Common myeloid progenitor, CD34-positive (primary cell): ENCODE measurements around the gene MMP10.
"Not testable (repeated sequence)": the region's sequence is repeated elsewhere in the genome, so short reads cannot be mapped to it uniquely, and the experiment has no call there.

Experiments used
- CTCF ChIA-PET: fragments of 350-600 bp; sonication (Branson Sonifier 250); formaldehyde crosslinking; loops from one replicate; lab custom pipeline; 2021; ENCODE audit warnings: antibody characterized with exemption; lab: Charles Lee
- POLR2A ChIA-PET: fragments of 350-600 bp; sonication (Branson Sonifier 250); formaldehyde crosslinking; loops from one replicate; lab custom pipeline; 2021; ENCODE audit warnings: antibody characterized with exemption; lab: Charles Lee
- DNase-seq, 3 donors: peaks; one replicate each; pipeline versions ENCODE4 v3.0.0 to v3.0.0-alpha.2; 2013
- H3K27ac ChIP-seq, 2 experiments: 1 replicate in 1 of 2; 2 replicates in 1 of 2; pipeline ENCODE4 v1.7.0; 2013; ENCODE audit warnings: inconsistent platforms in 2 of 2, low read length in 2 of 2, mild to moderate bottlenecking in 2 of 2, low read depth in 1 of 2, moderate library complexity in 1 of 2; ENCODE audit not compliant: severe bottlenecking in 2 of 2, insufficient read depth in 1 of 2, poor library complexity in 1 of 2
- H3K27me3 ChIP-seq, 5 experiments: replicated peaks in 2 of 5; 1 replicate in 3 of 5; 2 replicates in 2 of 5; pipeline versions ENCODE4 v1.6.1 to v1.7.0; 2013; ENCODE audit warnings: low read length in 4 of 5, mild to moderate bottlenecking in 2 of 5, moderate library complexity in 2 of 5, inconsistent platforms in 1 of 5; ENCODE audit not compliant: insufficient read depth in 5 of 5, control insufficient read depth in 4 of 5
- H3K36me3 ChIP-seq, 4 experiments: 1 replicate in 2 of 4; 2 replicates in 2 of 4; pipeline versions ENCODE4 v1.6.1 to v1.7.0; 2013; ENCODE audit warnings: low read length in 3 of 4, control low read depth in 1 of 4, mild to moderate bottlenecking in 1 of 4; ENCODE audit not compliant: control insufficient read depth in 4 of 4, insufficient read depth in 4 of 4
- H3K4me1 ChIP-seq, 4 experiments: 1 replicate in 3 of 4; 2 replicates in 1 of 4; pipeline versions ENCODE4 v1.6.1 to v1.7.1; 2013; ENCODE audit warnings: low read length in 3 of 4, mild to moderate bottlenecking in 3 of 4, control low read depth in 1 of 4, inconsistent platforms in 1 of 4, moderate library complexity in 1 of 4; ENCODE audit not compliant: control insufficient read depth in 4 of 4, insufficient read depth in 4 of 4; ENCODE audit errors: control extremely low read depth in 1 of 4
- H3K4me3 ChIP-seq, 7 experiments: 1 replicate in 4 of 7; 2 replicates in 3 of 7; pipeline versions ENCODE4 v1.5.1 to v1.7.0; 2013; ENCODE audit warnings: mild to moderate bottlenecking in 7 of 7, low read length in 6 of 7, moderate library complexity in 6 of 7, inconsistent platforms in 2 of 7, low read depth in 2 of 7, control low read depth in 1 of 7; ENCODE audit not compliant: insufficient read depth in 4 of 7, control insufficient read depth in 1 of 7; ENCODE audit errors: extremely low read depth in 1 of 7
- H3K9me3 ChIP-seq, 5 experiments: 1 replicate in 4 of 5; 2 replicates in 1 of 5; pipeline versions ENCODE4 v1.6.1 to v1.7.1; 2013; ENCODE audit warnings: low read length in 4 of 5, mild to moderate bottlenecking in 2 of 5, inconsistent platforms in 1 of 5, low read depth in 1 of 5, moderate library complexity in 1 of 5; ENCODE audit not compliant: control insufficient read depth in 4 of 5, insufficient read depth in 2 of 5; ENCODE audit errors: control extremely low read depth in 1 of 5
- WGBS: methylation state at CpG from one replicate; pipeline ENCODE4 v1.1.5; 2013; ENCODE audit not compliant: insufficient coverage; 5-methylcytosine and 5-hydroxymethylcytosine counted together

Gene MMP10

DNA sequence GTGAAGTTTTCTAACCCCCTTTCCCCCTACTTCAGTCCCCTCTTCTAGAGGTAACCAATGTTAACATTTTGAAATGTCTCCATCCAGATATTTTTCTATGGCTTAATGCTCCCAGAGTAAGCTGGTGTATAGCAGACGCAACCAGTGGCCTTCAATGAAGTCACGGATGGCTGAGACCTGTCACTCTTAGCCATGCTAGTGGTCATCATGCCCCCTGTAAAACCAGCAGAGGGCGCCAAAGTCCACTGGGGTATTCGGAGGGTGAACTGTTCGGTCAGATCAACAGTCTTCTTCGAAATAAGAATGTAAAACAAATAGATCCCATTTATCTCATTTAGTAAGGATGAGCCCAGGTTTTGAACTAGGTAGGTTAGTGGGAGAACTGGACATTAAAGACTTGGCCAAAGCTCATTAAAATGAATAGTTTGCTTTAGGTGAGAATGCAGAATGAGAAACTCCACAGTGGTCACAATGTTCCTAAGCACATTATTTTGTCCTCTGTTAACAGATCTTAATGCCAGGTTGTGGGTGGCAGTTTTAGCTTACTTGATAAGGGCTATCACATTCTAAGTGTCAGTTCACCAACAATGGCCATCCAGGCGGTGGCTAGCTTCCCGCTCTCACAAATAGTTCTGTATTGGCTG lies 47.1 kb downstream of the MMP10 start:
- ChIA-PET POLR2A (interaction anchor here (0.7 kb wide), 1 partner anchor 1092 kb away, joined by 3 read pairs; no protein-coding TSS in a partner anchor), CTCF (interaction anchor here (1.1 to 1.8 kb wide), 6 partner anchors 19 to 324 kb away, joined by 3 to 5 read pairs (median 3); partner anchors contain the start of gene MMP10)
- WGBS = 66% methylated on average over 3 of the region's 8 CpGs
- Histone ChIP-seq H3K27me3 (peaks cover 0 to 7% (median 0%) of the 10 kb centered on the region in 5 experiments), H3K27ac (no peak overlapping the region), H3K4me1 (no peaks in the 10 kb centered on the region), H3K36me3 (no peaks in the 10 kb centered on the region), H3K4me3 (no peak overlapping the region), H3K9me3 (no peaks in the 10 kb centered on the region)
- peak; percentile 35 to 61 (median 50) for DNase-seq

DNA sequence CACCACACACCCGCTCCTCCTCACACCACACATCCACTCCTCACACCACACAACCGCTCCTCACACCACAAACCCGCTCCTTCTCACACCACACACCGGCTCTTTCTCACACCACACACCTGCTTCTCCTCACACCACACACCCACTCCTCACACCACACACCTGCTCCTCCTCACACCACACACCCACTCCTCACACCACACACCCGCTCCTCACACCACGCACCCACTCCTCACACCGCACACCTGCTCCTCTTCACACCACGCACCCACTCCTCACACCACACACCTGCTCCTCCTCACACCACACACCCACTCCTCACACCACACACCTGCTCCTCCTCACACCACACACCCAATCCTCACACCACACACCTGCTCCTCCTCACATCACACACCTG lies 49.5 kb downstream of the MMP10 start:
- CTCF ChIA-PET = interaction anchor here (1.4 kb wide), 1 partner anchor 62 kb away, joined by 4 read pairs; no protein-coding TSS in a partner anchor
- H3K9me3 ChIP-seq, H3K27ac ChIP-seq, H3K4me1 ChIP-seq, H3K36me3 ChIP-seq, H3K27me3 ChIP-seq, H3K4me3 ChIP-seq, DNase-seq, POLR2A ChIA-PET: not testable (repeated sequence)
- WGBS = 59% methylated on average over 8 of the region's 8 CpGs

- 71% methylated on average over 7 of the region's 9 CpGs for WGBS
- Histone ChIP-seq H3K9me3 (no peaks in the 10 kb centered on the region), H3K36me3 (no peaks in the 10 kb centered on the region), H3K4me3 (no peak overlapping the region), H3K27ac (no peak overlapping the region), H3K4me1 (no peaks in the 10 kb centered on the region), H3K27me3 (peaks cover 0 to 3% (median 0%) of the 10 kb centered on the region in 5 experiments)
- ChIA-PET POLR2A (no interaction called here), CTCF (no interaction called here)
- DNase-seq = no peak
These were observed 50.3 kb downstream of the MMP10 start for GRCh38 chr11:102729849-102730815.

DNA sequence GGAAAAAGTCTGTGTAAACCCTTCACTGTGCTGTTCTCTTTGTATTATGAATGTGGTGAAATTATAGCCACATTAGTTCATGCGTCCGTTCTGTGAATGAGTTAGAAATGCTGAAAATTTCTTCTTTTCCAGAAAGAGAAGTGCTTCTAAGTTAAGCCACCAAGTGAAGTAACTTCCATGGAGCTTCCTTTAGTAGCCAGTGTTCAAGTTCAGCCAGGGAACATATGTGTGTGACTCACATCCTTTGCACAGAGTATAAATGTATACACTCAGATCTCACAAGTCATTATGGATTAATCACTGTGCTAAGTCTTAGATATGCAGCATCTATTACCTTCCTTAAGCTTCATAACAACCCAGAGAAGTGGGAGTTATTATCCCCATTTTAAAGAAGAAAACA lies 52.5 kb downstream of the MMP10 start:
- no peak overlapping the region for H3K4me3 ChIP-seq
- peak in 2 of 3 donors; percentile 12 to 34 for DNase-seq
- peaks cover 0 to 2% (median 0%) of the 10 kb centered on the region in 5 experiments for H3K27me3 ChIP-seq
- ChIA-PET POLR2A (no interaction called here), CTCF (no interaction called here)
- no peaks in the 10 kb centered on the region for H3K36me3 ChIP-seq
- H3K4me1 ChIP-seq = no peaks in the 10 kb centered on the region
- WGBS = 87% methylated on average over 2 of the region's 2 CpGs
- no peaks in the 10 kb centered on the region for H3K9me3 ChIP-seq
- no peak overlapping the region for H3K27ac ChIP-seq

GRCh38 chr11:102724904-102725500 lies 55.4 kb downstream of the MMP10 start, which contains the start of gene MMP8:
Gene MMP8, minus strand, starts transcription at chr11:102724954. Its CDS starts 99 bp downstream, at chr11:102724855.
- CTCF ChIA-PET = no interaction called here
- Histone ChIP-seq H3K27ac (no peak within 1 kb of the TSS), H3K4me1 (no peaks in the 10 kb centered on the region), H3K36me3 (no peaks in the 10 kb centered on the region), H3K4me3 (no peak within 1 kb of the TSS), H3K9me3 (no peaks in the 10 kb centered on the region), H3K27me3 (peaks cover 0 to 3% (median 0%) of the 10 kb centered on the region in 5 experiments)
- 80% methylated on average over 2 of the region's 2 CpGs for WGBS
- POLR2A ChIA-PET = no interaction called here
- DNase-seq = no peak

DNA sequence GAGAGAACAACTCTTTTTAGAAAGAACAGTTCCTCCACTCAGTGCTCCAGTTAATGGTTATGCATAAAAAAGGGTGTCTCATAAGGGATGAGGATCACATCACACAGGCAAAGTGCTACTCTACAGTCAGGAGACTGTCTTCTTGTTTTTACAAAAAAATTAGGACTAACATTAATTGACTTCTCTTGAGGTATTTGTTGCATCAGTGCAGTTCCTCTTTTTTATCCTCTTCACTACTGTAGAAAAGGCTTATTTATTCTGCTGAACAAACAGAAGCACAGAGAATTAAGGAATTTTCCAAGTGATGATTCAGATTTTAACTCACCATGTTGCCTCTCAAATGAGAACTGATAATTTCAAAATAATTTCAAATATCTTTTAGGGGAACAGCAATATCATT lies 57.6 kb downstream of the MMP10 start:
- Histone ChIP-seq H3K36me3 (no peaks in the 10 kb centered on the region), H3K4me1 (no peaks in the 10 kb centered on the region), H3K27me3 (peaks cover 0 to 3% (median 0%) of the 10 kb centered on the region in 5 experiments), H3K9me3 (no peaks in the 10 kb centered on the region), H3K27ac (no peak overlapping the region), H3K4me3 (no peak overlapping the region)
- POLR2A ChIA-PET = no interaction called here
- peak in 2 of 3 donors; percentile 50 for DNase-seq
- CTCF ChIA-PET = no interaction called here
